Neural cell (in vitro differentiated cells): ENCODE results near the gene C11orf86. TPM values are rescaled to one million over a fixed set of nuclear protein-coding genes. Genes with fewer than 3 reads are reported as not detected.

Source experiments
- H2AFZ ChIP-seq: fragments of 200-600, 300-800 bp; sonication (generic), shearing (Covaris generic); 2 replicates; pipeline ENCODE4 v1.6.0; 2014; ENCODE audit warnings: low read depth, mild to moderate bottlenecking, antibody characterized with exemption, low read length, moderate library complexity
- H3F3A ChIP-seq: fragments of 200-600 bp; shearing (Covaris generic); 2 replicates; pipeline ENCODE4 v1.6.1; 2016; ENCODE audit warnings: mild to moderate bottlenecking, moderate library complexity, mixed read lengths, antibody characterized with exemption, low read length; ENCODE audit not compliant: insufficient read depth, poor library complexity, severe bottlenecking
- H3K27ac ChIP-seq: fragments of 200-600, 300-800 bp; sonication (generic), shearing (Covaris generic); 2 replicates; pipeline ENCODE4 v1.5.1; 2014; ENCODE audit warnings: mild to moderate bottlenecking, low read length, moderate library complexity
- H3K27me3 ChIP-seq: fragments of 300-800, 200-600 bp; sonication (generic), shearing (Covaris generic); 2 replicates; pipeline ENCODE4 v1.6.0; 2014; ENCODE audit warnings: mild to moderate bottlenecking, low read depth, low read length, moderate library complexity; ENCODE audit not compliant: insufficient read depth
- H3K36me3 ChIP-seq: fragments of 300-800, 200-600 bp; sonication (generic), shearing (Covaris generic); 2 replicates; pipeline ENCODE4 v1.5.1; 2014; ENCODE audit warnings: mild to moderate bottlenecking, antibody characterized with exemption, low read length, moderate library complexity; ENCODE audit not compliant: insufficient read depth
- H3K4me2 ChIP-seq: fragments of 300-800, 200-600 bp; sonication (generic), shearing (Covaris generic); 2 replicates; pipeline ENCODE4 v1.6.0; 2014; ENCODE audit warnings: mild to moderate bottlenecking, low read length
- H3K4me3 ChIP-seq: fragments of 300-800, 200-600 bp; sonication (generic), shearing (Covaris generic); 2 replicates; pipeline ENCODE4 v1.5.1; 2014; ENCODE audit warnings: mild to moderate bottlenecking, low read length, moderate library complexity
- H3K79me2 ChIP-seq: fragments of 200-600 bp; shearing (Covaris generic); replicated peaks from 2 replicates; pipeline ENCODE4 v1.6.0; 2014; ENCODE audit warnings: mild to moderate bottlenecking, low read length, moderate library complexity; ENCODE audit not compliant: insufficient read depth
- H3K9ac ChIP-seq: fragments of 300-800, 200-600 bp; sonication (generic), shearing (Covaris generic); 2 replicates; pipeline ENCODE4 v1.6.1; 2016; ENCODE audit warnings: mild to moderate bottlenecking, low read length, mixed read lengths
- H3K9me2 ChIP-seq: fragments of 200-600 bp; shearing (Covaris generic); 2 replicates; pipeline ENCODE4 v1.6.1; 2016; ENCODE audit warnings: mild to moderate bottlenecking, low read length, mixed read lengths; ENCODE audit not compliant: insufficient read depth
- H3K9me3 ChIP-seq: fragments of 200-600, 300-800 bp; sonication (generic), shearing (Covaris generic); 2 replicates; pipeline ENCODE4 v1.6.1; 2016; ENCODE audit warnings: mild to moderate bottlenecking, mixed run types, low read length, moderate library complexity, mixed read lengths
- H4K20me1 ChIP-seq: fragments of 200-600 bp; shearing (Covaris generic); 2 replicates; pipeline ENCODE4 v1.6.1; 2016; ENCODE audit warnings: mild to moderate bottlenecking, mixed run types; ENCODE audit not compliant: insufficient read depth
- EP300 ChIP-seq: fragments of 450-650 bp; conservative IDR thresholded peaks from 2 replicates; pipeline ENCODE4 v1.6.1; 2014; ENCODE audit warnings: antibody characterized with exemption, mild to moderate bottlenecking, moderate library complexity; ENCODE audit not compliant: poor library complexity, severe bottlenecking
- EZH2 ChIP-seq: fragments of 200-600, 300-800 bp; shearing (Covaris generic), sonication (generic); IDR thresholded peaks from 2 replicates; pipeline ENCODE4 v1.6.1; 2014; ENCODE audit warnings: antibody characterized with exemption, low read length, borderline replicate concordance, mild to moderate bottlenecking; ENCODE audit not compliant: insufficient read depth, poor library complexity, severe bottlenecking
- MXI1 ChIP-seq: fragments of 450-650 bp; conservative IDR thresholded peaks from 2 replicates; pipeline ENCODE4 v1.6.1; 2014; ENCODE audit warnings: antibody characterized with exemption, mild to moderate bottlenecking; ENCODE audit not compliant: poor library complexity, severe bottlenecking
- POLR2AphosphoS5 ChIP-seq: IDR thresholded peaks from 2 replicates; pipeline ENCODE4 v1.6.1; 2012
- RAD21 ChIP-seq: fragments of 450-650 bp; conservative IDR thresholded peaks from 2 replicates; pipeline ENCODE4 v1.6.1; 2014; ENCODE audit warnings: antibody characterized with exemption, mild to moderate bottlenecking, moderate library complexity
- SMC3 ChIP-seq: fragments of 450-650 bp; conservative IDR thresholded peaks from 2 replicates; pipeline ENCODE4 v1.6.1; 2014; ENCODE audit warnings: antibody characterized with exemption, mild to moderate bottlenecking, moderate library complexity; ENCODE audit not compliant: poor library complexity
- TAF1 ChIP-seq: IDR thresholded peaks from 2 replicates; pipeline ENCODE4 v1.6.1; 2012; ENCODE audit warnings: low read depth
- polyA plus RNA-seq: library from polyadenylated mRNA; depleted of rRNA; stranded (reverse); fragments of >200 nt; gene quantifications from 2 replicates; pipeline ENCODE4 v1.2.3, GENCODE V29; 2014
- TF ChIP-seq, protein P1 (sequence below): IDR thresholded peaks from 2 replicates; pipeline ENCODE4 v1.6.1; 2012; ENCODE audit warnings: borderline replicate concordance
- TF ChIP-seq, protein P2 (sequence below): fragments of 450-650 bp; IDR thresholded peaks from 2 replicates; pipeline ENCODE4 v1.5.1; 2014; ENCODE audit warnings: antibody characterized with exemption, mild to moderate bottlenecking, moderate library complexity; ENCODE audit not compliant: poor library complexity, severe bottlenecking

The C11orf86 gene
- polyA plus RNA-seq, 1 donor from 2014 or later: not detected

GRCh38 chr11:67014343-67014742, 39.2 kb downstream of the C11orf86 start:
- Histone ChIP-seq H3K36me3 (no peaks in the 10 kb centered on the region), H3K9me3 (no peaks in the 10 kb centered on the region), H3K79me2 (no peaks in the 10 kb centered on the region), H4K20me1 (no peaks in the 10 kb centered on the region), H3F3A (no peaks in the 10 kb centered on the region), H3K9ac (no peak overlapping the region), H3K9me2 (no peaks in the 10 kb centered on the region), H3K4me2 (no peak overlapping the region), H3K27me3 (no peaks in the 10 kb centered on the region), H2AFZ (no peak overlapping the region), H3K4me3 (no peak overlapping the region), H3K27ac (no peak overlapping the region)
- TF ChIP-seq POLR2AphosphoS5 (no peak), EZH2 (no peak), TAF1 (no peak), MXI1 (no peak), RAD21 (no peak), EP300 (no peak), SMC3 (no peak)
- TF ChIP-seq, protein P1, sequence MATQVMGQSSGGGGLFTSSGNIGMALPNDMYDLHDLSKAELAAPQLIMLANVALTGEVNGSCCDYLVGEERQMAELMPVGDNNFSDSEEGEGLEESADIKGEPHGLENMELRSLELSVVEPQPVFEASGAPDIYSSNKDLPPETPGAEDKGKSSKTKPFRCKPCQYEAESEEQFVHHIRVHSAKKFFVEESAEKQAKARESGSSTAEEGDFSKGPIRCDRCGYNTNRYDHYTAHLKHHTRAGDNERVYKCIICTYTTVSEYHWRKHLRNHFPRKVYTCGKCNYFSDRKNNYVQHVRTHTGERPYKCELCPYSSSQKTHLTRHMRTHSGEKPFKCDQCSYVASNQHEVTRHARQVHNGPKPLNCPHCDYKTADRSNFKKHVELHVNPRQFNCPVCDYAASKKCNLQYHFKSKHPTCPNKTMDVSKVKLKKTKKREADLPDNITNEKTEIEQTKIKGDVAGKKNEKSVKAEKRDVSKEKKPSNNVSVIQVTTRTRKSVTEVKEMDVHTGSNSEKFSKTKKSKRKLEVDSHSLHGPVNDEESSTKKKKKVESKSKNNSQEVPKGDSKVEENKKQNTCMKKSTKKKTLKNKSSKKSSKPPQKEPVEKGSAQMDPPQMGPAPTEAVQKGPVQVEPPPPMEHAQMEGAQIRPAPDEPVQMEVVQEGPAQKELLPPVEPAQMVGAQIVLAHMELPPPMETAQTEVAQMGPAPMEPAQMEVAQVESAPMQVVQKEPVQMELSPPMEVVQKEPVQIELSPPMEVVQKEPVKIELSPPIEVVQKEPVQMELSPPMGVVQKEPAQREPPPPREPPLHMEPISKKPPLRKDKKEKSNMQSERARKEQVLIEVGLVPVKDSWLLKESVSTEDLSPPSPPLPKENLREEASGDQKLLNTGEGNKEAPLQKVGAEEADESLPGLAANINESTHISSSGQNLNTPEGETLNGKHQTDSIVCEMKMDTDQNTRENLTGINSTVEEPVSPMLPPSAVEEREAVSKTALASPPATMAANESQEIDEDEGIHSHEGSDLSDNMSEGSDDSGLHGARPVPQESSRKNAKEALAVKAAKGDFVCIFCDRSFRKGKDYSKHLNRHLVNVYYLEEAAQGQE: no peak
- TF ChIP-seq, protein P2, sequence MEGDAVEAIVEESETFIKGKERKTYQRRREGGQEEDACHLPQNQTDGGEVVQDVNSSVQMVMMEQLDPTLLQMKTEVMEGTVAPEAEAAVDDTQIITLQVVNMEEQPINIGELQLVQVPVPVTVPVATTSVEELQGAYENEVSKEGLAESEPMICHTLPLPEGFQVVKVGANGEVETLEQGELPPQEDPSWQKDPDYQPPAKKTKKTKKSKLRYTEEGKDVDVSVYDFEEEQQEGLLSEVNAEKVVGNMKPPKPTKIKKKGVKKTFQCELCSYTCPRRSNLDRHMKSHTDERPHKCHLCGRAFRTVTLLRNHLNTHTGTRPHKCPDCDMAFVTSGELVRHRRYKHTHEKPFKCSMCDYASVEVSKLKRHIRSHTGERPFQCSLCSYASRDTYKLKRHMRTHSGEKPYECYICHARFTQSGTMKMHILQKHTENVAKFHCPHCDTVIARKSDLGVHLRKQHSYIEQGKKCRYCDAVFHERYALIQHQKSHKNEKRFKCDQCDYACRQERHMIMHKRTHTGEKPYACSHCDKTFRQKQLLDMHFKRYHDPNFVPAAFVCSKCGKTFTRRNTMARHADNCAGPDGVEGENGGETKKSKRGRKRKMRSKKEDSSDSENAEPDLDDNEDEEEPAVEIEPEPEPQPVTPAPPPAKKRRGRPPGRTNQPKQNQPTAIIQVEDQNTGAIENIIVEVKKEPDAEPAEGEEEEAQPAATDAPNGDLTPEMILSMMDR: no peak

DNA sequence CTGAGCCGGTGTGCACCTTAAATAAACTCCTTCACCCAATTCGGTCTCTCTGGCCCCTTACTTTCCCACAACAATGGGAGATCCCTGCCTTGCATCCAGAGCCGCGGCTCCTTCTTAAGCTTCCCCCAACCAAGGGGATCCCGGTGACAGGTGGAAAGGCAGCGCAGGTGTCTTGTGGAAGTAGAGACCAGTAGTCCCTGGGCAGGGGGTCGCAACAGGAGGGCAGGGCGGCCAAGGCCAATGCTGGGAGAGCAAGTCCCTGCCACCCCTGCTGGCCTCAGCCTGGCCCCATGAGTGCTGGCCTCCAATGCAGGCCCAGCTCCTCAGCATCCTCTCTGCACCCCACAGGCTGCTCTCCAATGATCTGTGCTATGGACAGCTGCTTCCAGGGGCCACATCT, 39.9 kb downstream of the C11orf86 start:
- no peaks in the 10 kb centered on the region for H3K27me3 ChIP-seq
- no peak overlapping the region for H3K4me3 ChIP-seq
- H3F3A ChIP-seq: no peaks in the 10 kb centered on the region
- H3K27ac ChIP-seq: no peak overlapping the region
- H3K36me3 ChIP-seq: no peaks in the 10 kb centered on the region
- H3K79me2 ChIP-seq: no peaks in the 10 kb centered on the region
- TF ChIP-seq SMC3: no peak
- TF ChIP-seq EZH2: no peak
- TF ChIP-seq, protein P1: no peak
- TF ChIP-seq, protein P2: no peak
- no peak for TF ChIP-seq EP300
- TF ChIP-seq POLR2AphosphoS5: no peak
- TF ChIP-seq RAD21: no peak
- no peak for TF ChIP-seq TAF1
- TF ChIP-seq MXI1: no peak
- no peaks in the 10 kb centered on the region for H4K20me1 ChIP-seq
- H3K9ac ChIP-seq: no peak overlapping the region
- no peak overlapping the region for H2AFZ ChIP-seq
- H3K4me2 ChIP-seq: no peak overlapping the region
- no peaks in the 10 kb centered on the region for H3K9me3 ChIP-seq
- H3K9me2 ChIP-seq: no peaks in the 10 kb centered on the region
